ENCODE data around the gene PRDM16. TPM values are rescaled to one million over a fixed set of nuclear protein-coding genes. Genes with fewer than 3 reads are reported as not detected.

PRDM16 gene
- total RNA-seq, 2 experiments from 2014 or later: not detected

DNA sequence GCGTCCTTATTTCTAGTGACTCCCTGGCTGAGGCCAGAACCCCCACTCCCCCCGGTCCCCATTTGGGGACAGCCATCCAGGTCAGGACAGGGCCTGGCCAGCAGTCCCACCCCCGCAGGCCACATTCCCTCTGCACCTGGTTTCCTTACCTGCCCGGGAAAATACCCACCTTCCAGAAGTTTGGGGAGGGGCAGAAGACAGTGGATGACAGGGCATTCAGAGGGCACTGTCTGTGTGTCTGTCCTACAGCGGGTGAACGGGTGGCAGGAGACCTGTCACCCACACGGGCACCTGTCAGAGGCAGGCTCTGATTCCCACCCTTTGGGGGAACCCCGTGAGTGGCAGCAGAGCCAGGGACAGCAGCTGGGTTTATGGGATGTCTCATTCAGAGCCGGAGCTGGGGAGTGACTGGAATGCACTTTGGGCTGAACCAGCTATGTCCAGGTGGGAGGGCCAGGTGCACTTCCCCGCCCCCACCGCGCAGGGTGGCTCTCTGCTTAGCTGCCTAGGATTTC lies 387.5 kb downstream of the PRDM16 start:
- CTCF ChIA-PET (ENCODE audit: unreplicated experiment): no interaction called here
- no peak overlapping the region for H2AFZ ChIP-seq (ENCODE audit: low read length)
- no peaks in the 10 kb centered on the region for H3K79me2 ChIP-seq (ENCODE audit: insufficient read depth, low read depth, low read length)
- H3K9me3 ChIP-seq (ENCODE audit: low read length): no peaks in the 10 kb centered on the region
- no peak overlapping the region for H3K4me3 ChIP-seq (ENCODE audit: low read depth, low read length, poor library complexity, severe bottlenecking)
- no TSS peak for BruUV-seq (replicated peaks)
- DNase-seq (ENCODE audit: low spot score): no peak
- H3K4me1 ChIP-seq (ENCODE audit: insufficient read depth, low read length, poor library complexity, severe bottlenecking): no peaks in the 10 kb centered on the region
- H3K9me2 ChIP-seq (ENCODE audit: insufficient read depth, low read length): no peaks in the 10 kb centered on the region
- no peak overlapping the region for H3K27ac ChIP-seq (ENCODE audit: low read depth, low read length, poor library complexity, severe bottlenecking)
- intact Hi-C loops (cut with micrococcal nuclease; ENCODE audit: unreplicated experiment): no loop called here
- H3K36me3 ChIP-seq (ENCODE audit: insufficient read depth, low read length): no peaks in the 10 kb centered on the region
- POLR2A ChIA-PET: no interaction called here
- H3K4me2 ChIP-seq (ENCODE audit: low read length): no peak overlapping the region
- no peaks in the 10 kb centered on the region; the same call in 1 of the 2 replicates for H4K20me1 ChIP-seq (ENCODE audit: insufficient read depth, low read length)
- no peak for TF ChIP-seq EZH2phosphoT487 (IDR thresholded peaks at IDR 0.05; ENCODE audit: borderline replicate concordance, low read depth, low read length)
- TF ChIP-seq, protein P1, sequence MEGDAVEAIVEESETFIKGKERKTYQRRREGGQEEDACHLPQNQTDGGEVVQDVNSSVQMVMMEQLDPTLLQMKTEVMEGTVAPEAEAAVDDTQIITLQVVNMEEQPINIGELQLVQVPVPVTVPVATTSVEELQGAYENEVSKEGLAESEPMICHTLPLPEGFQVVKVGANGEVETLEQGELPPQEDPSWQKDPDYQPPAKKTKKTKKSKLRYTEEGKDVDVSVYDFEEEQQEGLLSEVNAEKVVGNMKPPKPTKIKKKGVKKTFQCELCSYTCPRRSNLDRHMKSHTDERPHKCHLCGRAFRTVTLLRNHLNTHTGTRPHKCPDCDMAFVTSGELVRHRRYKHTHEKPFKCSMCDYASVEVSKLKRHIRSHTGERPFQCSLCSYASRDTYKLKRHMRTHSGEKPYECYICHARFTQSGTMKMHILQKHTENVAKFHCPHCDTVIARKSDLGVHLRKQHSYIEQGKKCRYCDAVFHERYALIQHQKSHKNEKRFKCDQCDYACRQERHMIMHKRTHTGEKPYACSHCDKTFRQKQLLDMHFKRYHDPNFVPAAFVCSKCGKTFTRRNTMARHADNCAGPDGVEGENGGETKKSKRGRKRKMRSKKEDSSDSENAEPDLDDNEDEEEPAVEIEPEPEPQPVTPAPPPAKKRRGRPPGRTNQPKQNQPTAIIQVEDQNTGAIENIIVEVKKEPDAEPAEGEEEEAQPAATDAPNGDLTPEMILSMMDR (conservative IDR thresholded peaks at IDR 0.05; ENCODE audit: low read length): no peak

GRCh38 chr1:3456964-3457909 lies 388.2 kb downstream of the PRDM16 start:
- Histone ChIP-seq H3K4me1 (ENCODE audit: insufficient read depth, low read length, poor library complexity, severe bottlenecking) (no peaks in the 10 kb centered on the region), H3K9me2 (ENCODE audit: insufficient read depth, low read length) (no peaks in the 10 kb centered on the region), H4K20me1 (ENCODE audit: insufficient read depth, low read length) (no peaks in the 10 kb centered on the region; the same call in 1 of the 2 replicates), H3K4me2 (ENCODE audit: low read length) (no peak overlapping the region), H3K27ac (ENCODE audit: low read depth, low read length, poor library complexity, severe bottlenecking) (no peak overlapping the region), H3K36me3 (ENCODE audit: insufficient read depth, low read length) (no peaks in the 10 kb centered on the region), H3K9me3 (ENCODE audit: low read length) (no peaks in the 10 kb centered on the region), H2AFZ (ENCODE audit: low read length) (no peak overlapping the region), H3K79me2 (ENCODE audit: insufficient read depth, low read depth, low read length) (no peaks in the 10 kb centered on the region), H3K4me3 (ENCODE audit: low read depth, low read length, poor library complexity, severe bottlenecking) (no peak overlapping the region)
- intact Hi-C loops (cut with micrococcal nuclease; ENCODE audit: unreplicated experiment): no loop called here
- TF ChIP-seq, protein P1 (conservative IDR thresholded peaks at IDR 0.05; ENCODE audit: low read length): no peak
- TF ChIP-seq EZH2phosphoT487 (IDR thresholded peaks at IDR 0.05; ENCODE audit: borderline replicate concordance, low read depth, low read length): no peak
- ChIA-PET POLR2A (no interaction called here), CTCF (ENCODE audit: unreplicated experiment) (interaction anchor here (0.5 kb wide), 1 partner anchor 161 kb away, joined by 4 read pairs; no protein-coding TSS in a partner anchor)
- no peak for DNase-seq (ENCODE audit: low spot score)
- BruUV-seq (replicated peaks): no TSS peak
